Measurements from ENCODE around the gene VPS37D.

VPS37D gene

GRCh38 chr7:73681031-73681430 is 13.4 kb downstream of the VPS37D start:
- DNase-seq: no peak

- DNase-seq: no peak
Observed at GRCh38 chr7:73682745-73683055, 15.1 kb downstream of the VPS37D start.

- DNase-seq: peak; percentile 98
Observed at GRCh38 chr7:73683056-73683787, 15.6 kb downstream of the VPS37D start, which contains the start of the genes BUD23 and DNAJC30. BUD23 (plus strand) TSS chr7:73683597; CDS start chr7:73683626, 29 bp downstream. DNAJC30 (minus strand) TSS chr7:73683453; CDS start chr7:73683423, 30 bp downstream.

- no peak for DNase-seq
Observed at GRCh38 chr7:73683788-73684693, 16.4 kb downstream of the VPS37D start.

- DNase-seq: no peak
Observed at GRCh38 chr7:73685311-73685710, 17.7 kb downstream of the VPS37D start.

- no peak for DNase-seq
Observed at GRCh38 chr7:73688288-73688687, 20.7 kb downstream of the VPS37D start.

- DNase-seq: no peak
Observed at GRCh38 chr7:73690646-73691045, 23.0 kb downstream of the VPS37D start.

GRCh38 chr7:73696372-73696771 is 28.7 kb downstream of the VPS37D start:
- no peak for DNase-seq

- no peak for DNase-seq
Observed at GRCh38 chr7:73698410-73698809, 30.8 kb downstream of the VPS37D start.

GRCh38 chr7:73699370-73700068 is 31.9 kb downstream of the VPS37D start:
- no peak for DNase-seq

- no peak for DNase-seq
Observed at GRCh38 chr7:73700069-73700423, 32.4 kb downstream of the VPS37D start.

- DNase-seq: no peak
Observed at GRCh38 chr7:73700581-73701134, 33.0 kb downstream of the VPS37D start.

GRCh38 chr7:73701357-73701995 is 33.8 kb downstream of the VPS37D start:
- no peak for DNase-seq

GRCh38 chr7:73702226-73702625 is 34.6 kb downstream of the VPS37D start:
- no peak for DNase-seq

- DNase-seq: no peak
Observed at GRCh38 chr7:73702665-73703064, 35.0 kb downstream of the VPS37D start.

- DNase-seq: no peak
Observed at GRCh38 chr7:73703225-73703624, 35.6 kb downstream of the VPS37D start.

GRCh38 chr7:73703757-73704639 is 36.4 kb downstream of the VPS37D start:
- DNase-seq: peak; percentile 91

GRCh38 chr7:73704640-73705550 is 37.3 kb downstream of the VPS37D start:
- DNase-seq: no peak

GRCh38 chr7:73705551-73705920 is 37.9 kb downstream of the VPS37D start:
- no peak for DNase-seq

All from left hindlimb (tissue), 1 donor.